Ishikawa (cell line): ENCODE measurements around the gene TIFAB.

Experiments used
- CEBPB ChIP-seq: IDR thresholded peaks from 2 replicates; pipeline ENCODE4 v1.6.1; 2012
- CREB1 ChIP-seq: IDR thresholded peaks from 2 replicates; pipeline ENCODE4 v1.6.1; 2012; ENCODE audit warnings: low read depth
- EP300 ChIP-seq: IDR thresholded peaks from 2 replicates; pipeline ENCODE4 v1.6.1; 2012; ENCODE audit warnings: borderline replicate concordance
- NFIC ChIP-seq: IDR thresholded peaks from 2 replicates; pipeline ENCODE4 v1.6.1; 2012
- RAD21 ChIP-seq: IDR thresholded peaks from 2 replicates; pipeline ENCODE4 v1.6.1; 2012; ENCODE audit warnings: low read depth
- TAF1 ChIP-seq: IDR thresholded peaks from 2 replicates; pipeline ENCODE4 v1.6.1; 2012; ENCODE audit warnings: low read depth, mild to moderate bottlenecking
- TCF12 ChIP-seq: IDR thresholded peaks from 2 replicates; pipeline ENCODE4 v1.6.1; 2012; ENCODE audit warnings: low read depth
- TEAD4 ChIP-seq: IDR thresholded peaks from 2 replicates; pipeline ENCODE4 v1.6.1; 2012

- TF ChIP-seq CEBPB (no peak), CREB1 (no peak), EP300 (no peak), RAD21 (no peak), TEAD4 (no peak), TCF12 (no peak), TAF1 (no peak), NFIC (no peak)
Observed at GRCh38 chr5:135447298-135447929, 4.7 kb downstream of the TIFAB start, which contains the start of gene DCANP1.
